SK-N-SH (cell line): ENCODE data around the gene IL6R.

Experiments used
- EZH2phosphoT487 ChIP-seq: fragments of 200-600 bp; sonication (generic); IDR thresholded peaks from 2 replicates; pipeline ENCODE4 v1.6.1; 2017; ENCODE audit warnings: low read depth, mixed run types, mild to moderate bottlenecking, antibody characterized with exemption, moderate library complexity, borderline replicate concordance
- POLR2AphosphoS5 ChIP-seq: IDR thresholded peaks from 2 replicates; pipeline ENCODE4 v1.6.1; 2012; ENCODE audit warnings: low read depth, low read length
- RAD21 ChIP-seq: IDR thresholded peaks from 2 replicates; pipeline ENCODE4 v1.6.1; 2012; ENCODE audit warnings: mild to moderate bottlenecking, low read length
- SIN3A ChIP-seq: IDR thresholded peaks from 2 replicates; pipeline ENCODE4 v1.6.1; 2012; ENCODE audit warnings: low read depth, mild to moderate bottlenecking, low read length, moderate library complexity, borderline replicate concordance
- TAF1 ChIP-seq: IDR thresholded peaks from 2 replicates; pipeline ENCODE4 v1.6.1; 2012; ENCODE audit warnings: low read depth, mild to moderate bottlenecking, low read length, moderate library complexity, borderline replicate concordance
- TF ChIP-seq, protein P1 (sequence below): IDR thresholded peaks from 2 replicates; pipeline ENCODE4 v1.6.1; 2012; ENCODE audit warnings: mild to moderate bottlenecking, low read depth, low read length, moderate library complexity
- TF ChIP-seq, protein P2 (sequence below): fragments of 200-600 bp; sonication (generic); IDR thresholded peaks from 2 replicates; pipeline ENCODE4 v1.6.1; 2017; ENCODE audit warnings: antibody characterized with exemption, mild to moderate bottlenecking, moderate library complexity
- TF ChIP-seq, protein P3 (sequence below): fragments of 150-350 bp; IDR thresholded peaks from 2 replicates; pipeline ENCODE4 v1.6.1; 2017; ENCODE audit warnings: antibody characterized with exemption, low read length, low read depth, borderline replicate concordance
- TF ChIP-seq, protein P4 (sequence below): IDR thresholded peaks from 2 replicates; pipeline ENCODE4 v1.4.0; 2012; ENCODE audit warnings: low read depth

DNA sequence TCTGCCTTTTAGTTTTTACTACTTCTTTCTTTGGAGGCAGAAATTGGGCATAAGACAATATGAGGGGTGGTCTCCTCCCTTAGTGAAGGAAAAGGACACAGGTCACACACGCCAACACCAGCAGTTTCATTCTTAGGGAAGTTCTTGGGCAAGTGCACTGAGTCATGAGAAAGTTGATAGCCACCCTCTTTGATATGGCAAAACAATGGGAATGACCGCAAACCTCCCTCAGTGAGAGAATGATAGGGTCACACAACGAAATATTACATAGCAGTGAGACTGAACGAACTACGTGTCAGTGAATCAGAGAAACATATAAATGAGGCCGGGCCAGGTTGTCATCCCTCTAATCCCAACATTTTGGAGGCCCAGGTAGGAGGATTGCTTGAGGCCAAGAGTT lies 20.0 kb downstream of the IL6R start:
- TF ChIP-seq, protein P1, sequence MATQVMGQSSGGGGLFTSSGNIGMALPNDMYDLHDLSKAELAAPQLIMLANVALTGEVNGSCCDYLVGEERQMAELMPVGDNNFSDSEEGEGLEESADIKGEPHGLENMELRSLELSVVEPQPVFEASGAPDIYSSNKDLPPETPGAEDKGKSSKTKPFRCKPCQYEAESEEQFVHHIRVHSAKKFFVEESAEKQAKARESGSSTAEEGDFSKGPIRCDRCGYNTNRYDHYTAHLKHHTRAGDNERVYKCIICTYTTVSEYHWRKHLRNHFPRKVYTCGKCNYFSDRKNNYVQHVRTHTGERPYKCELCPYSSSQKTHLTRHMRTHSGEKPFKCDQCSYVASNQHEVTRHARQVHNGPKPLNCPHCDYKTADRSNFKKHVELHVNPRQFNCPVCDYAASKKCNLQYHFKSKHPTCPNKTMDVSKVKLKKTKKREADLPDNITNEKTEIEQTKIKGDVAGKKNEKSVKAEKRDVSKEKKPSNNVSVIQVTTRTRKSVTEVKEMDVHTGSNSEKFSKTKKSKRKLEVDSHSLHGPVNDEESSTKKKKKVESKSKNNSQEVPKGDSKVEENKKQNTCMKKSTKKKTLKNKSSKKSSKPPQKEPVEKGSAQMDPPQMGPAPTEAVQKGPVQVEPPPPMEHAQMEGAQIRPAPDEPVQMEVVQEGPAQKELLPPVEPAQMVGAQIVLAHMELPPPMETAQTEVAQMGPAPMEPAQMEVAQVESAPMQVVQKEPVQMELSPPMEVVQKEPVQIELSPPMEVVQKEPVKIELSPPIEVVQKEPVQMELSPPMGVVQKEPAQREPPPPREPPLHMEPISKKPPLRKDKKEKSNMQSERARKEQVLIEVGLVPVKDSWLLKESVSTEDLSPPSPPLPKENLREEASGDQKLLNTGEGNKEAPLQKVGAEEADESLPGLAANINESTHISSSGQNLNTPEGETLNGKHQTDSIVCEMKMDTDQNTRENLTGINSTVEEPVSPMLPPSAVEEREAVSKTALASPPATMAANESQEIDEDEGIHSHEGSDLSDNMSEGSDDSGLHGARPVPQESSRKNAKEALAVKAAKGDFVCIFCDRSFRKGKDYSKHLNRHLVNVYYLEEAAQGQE: no peak
- TF ChIP-seq RAD21: no peak
- TF ChIP-seq POLR2AphosphoS5: no peak
- TF ChIP-seq, protein P2, sequence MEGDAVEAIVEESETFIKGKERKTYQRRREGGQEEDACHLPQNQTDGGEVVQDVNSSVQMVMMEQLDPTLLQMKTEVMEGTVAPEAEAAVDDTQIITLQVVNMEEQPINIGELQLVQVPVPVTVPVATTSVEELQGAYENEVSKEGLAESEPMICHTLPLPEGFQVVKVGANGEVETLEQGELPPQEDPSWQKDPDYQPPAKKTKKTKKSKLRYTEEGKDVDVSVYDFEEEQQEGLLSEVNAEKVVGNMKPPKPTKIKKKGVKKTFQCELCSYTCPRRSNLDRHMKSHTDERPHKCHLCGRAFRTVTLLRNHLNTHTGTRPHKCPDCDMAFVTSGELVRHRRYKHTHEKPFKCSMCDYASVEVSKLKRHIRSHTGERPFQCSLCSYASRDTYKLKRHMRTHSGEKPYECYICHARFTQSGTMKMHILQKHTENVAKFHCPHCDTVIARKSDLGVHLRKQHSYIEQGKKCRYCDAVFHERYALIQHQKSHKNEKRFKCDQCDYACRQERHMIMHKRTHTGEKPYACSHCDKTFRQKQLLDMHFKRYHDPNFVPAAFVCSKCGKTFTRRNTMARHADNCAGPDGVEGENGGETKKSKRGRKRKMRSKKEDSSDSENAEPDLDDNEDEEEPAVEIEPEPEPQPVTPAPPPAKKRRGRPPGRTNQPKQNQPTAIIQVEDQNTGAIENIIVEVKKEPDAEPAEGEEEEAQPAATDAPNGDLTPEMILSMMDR: no peak
- TF ChIP-seq TAF1: no peak
- no peak for TF ChIP-seq EZH2phosphoT487
- TF ChIP-seq SIN3A: no peak
- TF ChIP-seq, protein P3, sequence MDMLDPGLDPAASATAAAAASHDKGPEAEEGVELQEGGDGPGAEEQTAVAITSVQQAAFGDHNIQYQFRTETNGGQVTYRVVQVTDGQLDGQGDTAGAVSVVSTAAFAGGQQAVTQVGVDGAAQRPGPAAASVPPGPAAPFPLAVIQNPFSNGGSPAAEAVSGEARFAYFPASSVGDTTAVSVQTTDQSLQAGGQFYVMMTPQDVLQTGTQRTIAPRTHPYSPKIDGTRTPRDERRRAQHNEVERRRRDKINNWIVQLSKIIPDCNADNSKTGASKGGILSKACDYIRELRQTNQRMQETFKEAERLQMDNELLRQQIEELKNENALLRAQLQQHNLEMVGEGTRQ: no peak
- TF ChIP-seq, protein P4, sequence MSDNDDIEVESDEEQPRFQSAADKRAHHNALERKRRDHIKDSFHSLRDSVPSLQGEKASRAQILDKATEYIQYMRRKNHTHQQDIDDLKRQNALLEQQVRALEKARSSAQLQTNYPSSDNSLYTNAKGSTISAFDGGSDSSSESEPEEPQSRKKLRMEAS: no peak
